Neural progenitor cell (in vitro differentiated cells): ENCODE results near the gene PRKCE.

Experiments
- CTCF ChIP-seq: fragments of 200-600 bp; sonication (generic); IDR thresholded peaks from 2 replicates; pipeline ENCODE4 v1.5.1; 2017; ENCODE audit warnings: antibody characterized with exemption, mild to moderate bottlenecking
- EZH2 ChIP-seq: fragments of 200-600 bp; sonication (generic); IDR thresholded peaks from 2 replicates; pipeline ENCODE4 v1.6.1; 2017; ENCODE audit warnings: antibody characterized with exemption, mild to moderate bottlenecking, moderate library complexity

- no peak for TF ChIP-seq CTCF
- TF ChIP-seq EZH2, result no peak
These were observed 450.2 kb downstream of the PRKCE start for GRCh38 chr2:46101557-46102220.
